NCI-H345 treated with DMSO at 0.1 percent for 48 hours (cell line): ENCODE results near the gene LRR1.
"Not testable (repeated sequence)": the region's sequence is repeated elsewhere in the genome, so short reads cannot be mapped to it uniquely, and the experiment has no call there.

Experiments used
- DNase-seq: peaks from one replicate; lab custom pipeline; 2025; ENCODE audit not compliant: unreplicated experiment; lab: John Stamatoyannopoulos, UW

LRR1 gene

DNA sequence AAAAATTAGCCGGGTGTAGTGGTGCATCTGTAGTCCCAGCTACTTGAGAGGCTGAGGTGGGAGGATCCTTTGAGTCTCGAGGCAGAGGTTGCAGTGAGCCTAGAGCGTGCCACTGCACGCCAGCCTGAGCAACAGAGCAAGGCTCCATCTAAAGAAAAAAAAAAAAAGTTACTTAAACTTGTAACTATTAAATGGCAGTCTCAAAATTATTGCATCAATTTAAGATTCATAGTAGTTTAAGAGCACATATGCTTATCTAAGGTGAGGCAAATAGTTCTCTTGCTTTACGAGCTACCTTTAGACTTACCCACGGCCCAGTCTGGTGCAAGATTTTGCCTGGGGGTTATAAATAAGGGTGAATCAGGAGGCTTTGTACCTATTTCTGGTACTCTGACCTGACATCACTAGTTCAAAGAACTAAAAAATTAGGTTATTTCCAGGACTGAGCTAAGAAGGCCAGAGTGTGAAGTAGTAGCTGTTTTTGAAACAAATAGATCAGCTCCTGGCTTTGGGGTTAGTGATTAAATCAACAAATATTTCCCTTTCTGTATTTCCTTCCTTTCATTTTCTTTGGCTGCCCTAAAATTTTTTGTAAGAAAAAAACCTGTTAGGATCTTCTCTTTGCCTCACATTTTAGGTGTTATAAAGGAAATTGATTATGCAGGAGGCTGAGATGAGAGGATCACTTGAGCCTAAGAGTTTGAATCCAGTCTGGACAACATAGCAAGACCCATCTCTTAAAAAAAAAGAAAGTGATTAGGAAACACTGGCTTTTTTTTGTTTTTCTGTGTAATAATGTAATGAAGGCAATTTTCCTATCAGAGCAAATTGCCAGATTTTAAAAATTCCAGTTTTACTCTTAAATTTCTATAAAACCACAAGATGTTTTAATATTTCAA, 25.4 kb downstream of the LRR1 start:
- no peak for DNase-seq

DNA sequence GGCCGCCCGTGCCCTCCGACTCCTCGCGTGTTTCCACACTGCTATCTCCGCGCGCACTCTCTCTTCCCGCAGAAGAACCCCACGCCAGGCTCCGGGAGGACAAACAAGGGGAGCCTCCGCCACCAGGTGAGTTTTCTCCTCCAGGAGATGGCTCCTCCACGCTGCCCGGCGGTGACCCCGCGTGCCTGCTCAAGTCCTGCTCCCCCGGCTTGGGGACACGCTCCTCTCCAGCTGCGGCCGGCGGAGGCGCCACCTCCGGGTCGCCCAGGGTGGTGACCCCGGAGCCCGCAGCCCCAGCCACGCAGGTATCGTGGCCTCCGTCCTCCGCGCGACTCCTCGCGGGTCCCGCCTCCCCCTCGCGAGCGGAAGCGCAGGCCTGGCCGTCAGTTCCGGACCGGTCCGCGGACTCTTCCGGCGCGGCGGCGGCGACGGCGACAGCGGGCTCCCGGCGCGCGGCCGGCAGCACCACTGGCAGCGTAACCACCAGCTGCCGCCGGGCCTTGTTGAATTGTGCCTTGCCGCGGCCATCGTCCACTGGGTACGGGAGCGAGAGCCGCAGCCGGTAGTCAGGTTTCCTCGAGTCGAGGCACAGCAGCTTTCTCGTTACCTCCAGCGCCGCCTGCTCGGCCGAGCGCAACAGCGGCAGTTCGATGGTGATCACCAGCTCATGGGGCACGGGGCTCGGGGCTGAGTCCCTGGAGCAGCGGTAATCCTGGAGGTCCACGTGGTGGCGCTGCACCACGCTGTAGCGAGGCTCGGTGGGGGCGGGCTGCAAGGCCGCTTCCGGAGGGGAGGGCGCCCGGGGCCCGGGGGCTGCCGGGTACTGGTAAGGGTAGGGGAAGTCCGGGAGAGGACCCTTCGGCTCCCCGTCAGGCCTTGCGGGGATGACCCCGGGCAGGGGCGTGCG, 35.2 kb downstream of the LRR1 start:
- peak; percentile 86 for DNase-seq

GRCh38 chr14:49634547-49635334, 36.0 kb downstream of the LRR1 start, which contains the start of gene DNAAF2:
TSS of gene DNAAF2 (minus strand) at chr14:49635244. CDS start at chr14:49635149, 95 bp downstream.
- peak; percentile 18 for DNase-seq

- DNase-seq, result no peak
Measured at GRCh38 chr14:49636866-49637265, 38.1 kb downstream of the LRR1 start.

- DNase-seq, result no peak
Measured at GRCh38 chr14:49637534-49638078, 38.9 kb downstream of the LRR1 start.

DNA sequence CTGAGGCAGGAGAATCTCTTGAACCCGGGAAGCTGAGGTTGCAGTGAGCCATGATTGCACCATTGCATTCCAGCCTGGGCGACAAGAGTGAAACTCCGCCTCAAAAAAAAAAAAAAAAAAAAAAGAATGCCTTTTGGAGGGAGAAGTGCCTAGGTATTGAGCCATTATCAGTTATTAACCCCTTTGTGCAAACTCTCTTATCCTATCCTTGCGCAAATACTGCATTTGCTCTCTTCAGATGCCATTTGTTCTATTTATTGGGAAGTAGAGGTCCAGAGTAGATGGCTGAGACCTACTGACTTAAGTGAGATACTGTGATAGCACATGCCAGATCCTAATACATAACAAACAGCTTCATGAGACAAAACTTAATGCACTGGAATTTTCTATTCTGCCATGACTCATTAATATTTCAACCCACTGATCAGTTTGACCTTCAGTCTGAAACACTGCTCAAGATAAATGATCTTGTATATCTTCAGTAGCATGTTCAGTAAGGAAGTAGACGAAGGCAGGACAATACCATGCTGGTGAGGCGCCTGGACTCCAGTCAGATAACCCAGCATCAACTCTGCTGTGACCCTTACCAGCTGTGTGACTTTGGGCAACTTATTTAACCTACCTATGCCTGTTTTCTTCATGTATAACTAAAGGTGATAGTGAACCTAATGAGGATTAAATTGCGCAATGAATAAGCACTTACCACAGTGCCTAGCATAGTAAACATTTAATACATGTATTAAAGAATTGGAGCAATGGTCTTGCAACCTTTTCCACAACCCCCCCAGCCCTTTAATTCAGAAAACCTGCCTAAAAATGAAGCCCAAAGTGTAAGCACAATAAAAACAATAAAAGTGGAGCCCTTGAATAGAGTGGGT, 42.0 kb downstream of the LRR1 start:
- DNase-seq, result no peak

GRCh38 chr14:49641697-49642129, 43.0 kb downstream of the LRR1 start:
- DNase-seq, result no peak

DNA sequence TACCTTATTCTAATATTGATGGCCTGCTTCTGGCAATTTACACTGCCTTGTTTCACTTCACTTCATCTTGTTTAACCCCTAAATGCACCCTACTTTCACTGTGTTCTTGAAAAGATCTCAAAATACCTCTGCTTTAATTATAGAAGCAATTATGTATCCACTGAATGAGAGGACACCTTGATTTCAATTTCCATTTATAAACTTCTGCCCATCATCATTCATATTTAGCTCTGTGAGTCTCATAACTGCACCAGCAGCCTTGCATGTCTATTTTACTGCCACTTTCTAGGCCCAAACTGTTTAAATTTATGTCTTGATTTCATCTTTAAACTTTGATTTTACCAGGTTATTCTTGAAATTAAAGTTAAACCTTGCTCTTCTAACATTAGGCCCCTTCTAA, 43.4 kb downstream of the LRR1 start:
- no peak for DNase-seq

- no peak for DNase-seq
Measured at GRCh38 chr14:49653508-49653907, 54.8 kb downstream of the LRR1 start.

DNA sequence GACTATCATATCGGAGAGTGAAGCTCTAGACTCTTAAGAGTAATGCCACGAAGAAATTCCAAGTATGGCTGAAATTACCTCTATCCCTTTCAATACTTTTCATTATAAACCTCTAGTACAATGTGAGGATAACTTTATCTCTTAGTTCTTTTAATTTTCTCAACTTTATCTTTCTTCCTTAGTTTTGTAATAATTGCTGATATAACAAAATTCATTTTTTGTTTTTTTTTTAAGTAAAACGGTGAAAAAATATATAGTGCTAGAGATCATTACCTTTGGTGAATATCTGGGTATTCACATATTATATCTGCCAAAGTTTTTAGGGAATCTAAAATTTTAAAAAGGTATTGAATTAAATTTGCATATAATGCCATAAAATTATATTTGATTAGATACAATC, 55.8 kb downstream of the LRR1 start:
- no peak for DNase-seq

DNA sequence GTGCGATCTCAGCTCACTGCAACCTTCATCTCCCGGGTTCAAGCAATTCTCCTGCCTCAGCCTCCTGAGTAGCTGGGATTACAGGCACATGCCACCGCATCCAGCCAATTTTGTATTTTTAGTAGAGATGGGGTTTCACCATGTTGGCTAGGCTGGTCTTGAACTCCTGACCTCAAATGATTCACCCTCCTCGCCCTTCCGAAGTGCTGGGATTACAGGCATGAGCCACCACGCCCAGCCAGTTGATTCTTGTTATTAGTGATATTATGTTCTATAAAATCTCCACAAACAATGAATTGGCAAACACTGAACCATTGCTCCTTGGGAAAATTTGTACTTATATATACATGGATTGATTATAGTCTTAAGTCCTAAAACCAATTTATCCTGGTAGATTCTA, 58.8 kb downstream of the LRR1 start:
- DNase-seq, result not testable (repeated sequence)

DNA sequence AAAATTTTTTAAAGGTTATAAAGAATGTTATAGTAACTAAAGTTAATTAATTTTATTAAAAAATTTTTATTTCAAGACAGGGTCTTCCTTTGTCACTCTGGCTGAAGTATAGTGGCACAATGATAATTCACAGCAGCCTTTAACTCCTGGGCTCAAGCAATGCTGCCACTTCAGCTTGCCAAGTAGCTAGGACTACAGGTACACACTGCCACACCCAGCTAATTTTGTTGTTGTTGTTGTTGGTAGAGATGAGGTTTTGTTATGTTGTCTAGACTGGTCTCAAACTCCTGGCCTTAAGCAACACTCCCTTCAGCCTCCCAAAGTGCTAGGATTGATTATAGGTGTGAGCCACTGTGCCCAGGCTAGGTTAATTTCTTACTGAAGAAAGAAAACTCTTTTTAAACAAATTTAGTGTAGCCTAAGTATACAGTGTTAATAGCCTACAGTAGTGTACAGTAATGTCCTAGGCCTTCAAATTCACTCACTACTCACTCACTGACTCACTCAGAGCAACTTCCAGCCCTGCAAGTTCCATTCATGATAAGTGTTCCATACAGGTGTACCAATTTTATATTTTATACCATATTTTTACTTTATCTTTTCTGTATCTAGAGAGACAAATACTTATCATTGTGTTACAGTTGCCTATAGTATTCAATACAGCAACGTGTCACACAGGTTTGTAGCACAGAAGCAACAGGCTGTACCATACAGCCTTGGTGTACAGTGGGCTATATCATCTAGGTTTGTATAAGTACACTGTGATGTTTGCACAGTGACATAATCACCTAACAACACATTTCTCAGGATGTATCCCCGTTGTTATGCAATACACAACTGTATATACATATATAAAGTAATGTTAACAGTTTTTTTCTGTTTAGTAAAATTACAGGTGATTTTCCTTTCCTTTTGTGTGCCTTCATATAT, 61.1 kb downstream of the LRR1 start:
- DNase-seq, result no peak
